Suppressor macrophage treated with lipopolysaccharide for 1 hour (primary cell): ENCODE data around the gene GABRR3.

ENCODE experiments used
- DNase-seq, 3 donors: peaks; one replicate each; pipeline ENCODE4 v3.0.0-alpha.2; 2020 to 2022

Gene GABRR3

GRCh38 chr3:97954228-97954827 lies 80.8 kb downstream of the GABRR3 start:
- peak; percentile 57 to 63 (median 59) for DNase-seq

- peak; percentile 17 to 46 (median 19) for DNase-seq
These were observed 82.2 kb downstream of the GABRR3 start for GRCh38 chr3:97952872-97953271.

- peak; percentile 82 to 88 (median 86) for DNase-seq
These were observed 82.8 kb downstream of the GABRR3 start for GRCh38 chr3:97952280-97952679.

- DNase-seq: no peak
These were observed 84.8 kb downstream of the GABRR3 start for GRCh38 chr3:97950360-97950759.

- DNase-seq: no peak
These were observed 85.4 kb downstream of the GABRR3 start for GRCh38 chr3:97949743-97950142.

DNA sequence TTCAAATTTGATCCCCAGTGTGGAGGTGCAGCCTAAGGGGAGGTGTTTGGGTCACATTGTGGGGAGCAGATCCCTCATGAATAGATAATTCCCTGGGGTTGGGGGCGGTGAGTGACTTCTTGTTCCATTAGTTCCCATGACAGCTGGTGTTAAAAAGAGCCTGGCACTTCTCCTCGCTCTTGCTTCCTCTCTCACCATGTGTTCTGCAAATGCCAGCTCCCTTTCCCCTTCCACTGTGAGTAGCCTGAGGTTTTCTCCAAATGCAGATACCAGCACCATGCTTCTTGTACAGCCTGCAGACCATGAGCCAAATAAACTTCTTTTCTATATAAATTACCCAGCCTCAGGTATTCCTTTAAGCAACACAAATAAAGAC lies 86.0 kb downstream of the GABRR3 start:
- DNase-seq: no peak

- DNase-seq: no peak
These were observed 86.6 kb downstream of the GABRR3 start for GRCh38 chr3:97948351-97949109.

GRCh38 chr3:97942801-97943546 lies 92.1 kb downstream of the GABRR3 start:
- no peak for DNase-seq

GRCh38 chr3:97940034-97940433 lies 95.1 kb downstream of the GABRR3 start:
- no peak for DNase-seq

DNA sequence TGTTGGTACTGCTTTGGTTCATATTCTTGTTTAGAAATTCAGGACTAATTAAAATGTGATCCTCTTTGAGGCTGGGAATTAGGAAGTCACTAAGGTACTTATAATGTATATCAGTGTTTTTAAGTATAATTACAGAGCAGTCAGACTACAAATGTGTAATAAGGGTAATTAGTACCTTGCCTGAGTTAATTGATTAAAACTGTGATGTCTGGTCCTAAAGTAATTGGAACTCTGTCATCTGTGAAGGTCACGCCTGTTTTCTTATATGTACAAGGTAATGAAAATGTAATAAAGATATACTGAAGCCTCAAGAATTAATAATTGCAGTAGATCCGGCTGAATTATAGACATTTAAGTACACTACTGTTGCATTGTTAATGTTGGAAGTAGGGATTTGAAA lies 95.7 kb downstream of the GABRR3 start:
- DNase-seq: no peak

- no peak for DNase-seq
These were observed 96.7 kb downstream of the GABRR3 start for GRCh38 chr3:97938444-97938843.

DNA sequence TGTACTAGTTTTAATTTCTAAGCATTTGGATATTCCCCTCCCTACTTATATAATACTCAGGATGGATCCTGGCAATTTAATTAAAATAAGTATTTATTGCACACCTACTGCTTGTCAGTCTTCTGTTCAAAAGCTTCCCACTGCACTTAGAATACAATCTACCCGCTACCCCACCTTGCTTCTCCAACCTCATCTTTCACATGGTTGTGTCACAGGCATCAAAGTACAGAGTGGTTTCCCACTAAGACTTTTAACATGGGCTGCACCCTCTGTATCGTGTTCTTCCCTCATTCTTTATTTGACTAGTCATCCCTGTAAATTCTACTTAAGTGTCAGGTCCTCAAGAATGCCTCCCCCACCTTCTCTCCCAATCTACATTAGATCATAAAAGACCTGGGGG lies 97.9 kb downstream of the GABRR3 start:
- no peak for DNase-seq

GRCh38 chr3:97935842-97936241 lies 99.3 kb downstream of the GABRR3 start:
- no peak for DNase-seq
